ENCODE data around the gene SMAD6.

DNA sequence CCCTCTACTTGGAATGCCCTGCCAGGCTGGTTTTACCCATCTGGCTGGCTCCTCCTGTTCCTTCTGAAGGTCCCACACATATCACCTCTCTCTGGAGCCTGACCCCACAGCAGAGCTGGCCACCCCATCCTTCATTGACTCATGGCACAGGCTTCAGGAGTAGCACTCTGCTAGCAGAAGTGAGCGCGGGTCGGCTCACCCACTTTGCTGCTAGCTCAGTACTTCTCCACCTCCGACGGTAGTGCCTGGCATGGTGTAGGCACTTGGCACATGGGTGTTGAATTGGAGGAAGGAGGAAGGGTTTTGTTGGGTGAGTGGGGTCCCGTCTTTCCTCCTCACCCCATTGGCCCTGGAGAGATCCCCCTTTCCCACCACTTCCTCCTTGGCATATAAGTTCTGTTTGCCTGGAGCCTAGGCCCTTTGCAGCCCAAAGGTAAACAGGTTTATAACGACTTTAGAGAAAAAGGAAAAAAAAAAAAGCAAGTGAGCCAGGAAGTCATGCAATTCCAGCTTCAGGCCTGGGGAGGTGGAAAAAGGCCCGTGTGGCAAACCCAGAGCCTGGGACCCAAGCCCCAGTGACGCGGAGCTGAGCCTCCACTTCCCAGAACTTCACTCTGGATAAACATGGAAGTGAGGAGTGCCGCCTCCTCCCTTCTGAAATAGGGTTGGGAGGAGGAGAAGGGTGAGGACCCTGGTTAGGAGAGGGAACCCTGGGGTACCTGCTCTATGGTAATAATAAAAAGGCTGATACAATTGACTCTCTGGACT is 35.4 kb downstream of the SMAD6 start:
- TF ChIP-seq, protein P1, sequence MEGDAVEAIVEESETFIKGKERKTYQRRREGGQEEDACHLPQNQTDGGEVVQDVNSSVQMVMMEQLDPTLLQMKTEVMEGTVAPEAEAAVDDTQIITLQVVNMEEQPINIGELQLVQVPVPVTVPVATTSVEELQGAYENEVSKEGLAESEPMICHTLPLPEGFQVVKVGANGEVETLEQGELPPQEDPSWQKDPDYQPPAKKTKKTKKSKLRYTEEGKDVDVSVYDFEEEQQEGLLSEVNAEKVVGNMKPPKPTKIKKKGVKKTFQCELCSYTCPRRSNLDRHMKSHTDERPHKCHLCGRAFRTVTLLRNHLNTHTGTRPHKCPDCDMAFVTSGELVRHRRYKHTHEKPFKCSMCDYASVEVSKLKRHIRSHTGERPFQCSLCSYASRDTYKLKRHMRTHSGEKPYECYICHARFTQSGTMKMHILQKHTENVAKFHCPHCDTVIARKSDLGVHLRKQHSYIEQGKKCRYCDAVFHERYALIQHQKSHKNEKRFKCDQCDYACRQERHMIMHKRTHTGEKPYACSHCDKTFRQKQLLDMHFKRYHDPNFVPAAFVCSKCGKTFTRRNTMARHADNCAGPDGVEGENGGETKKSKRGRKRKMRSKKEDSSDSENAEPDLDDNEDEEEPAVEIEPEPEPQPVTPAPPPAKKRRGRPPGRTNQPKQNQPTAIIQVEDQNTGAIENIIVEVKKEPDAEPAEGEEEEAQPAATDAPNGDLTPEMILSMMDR (IDR thresholded peaks at IDR 0.05) = no peak
- TF ChIP-seq POLR2A (IDR thresholded peaks at IDR 0.05) = no peak
